Activated T-helper 1 cell treated with anti-CD3 and anti-CD28 coated beads, Interleukin-2, amount 50 U/mL, for 16 hours (primary cell): ENCODE results near the gene ZMYND15.
A peak's percentile ranks its signal among the peaks of the same experiment; 100 is the strongest.

ENCODE experiments used
- DNase-seq, 2 donors: peaks; one replicate each; pipeline ENCODE4 v3.0.0-alpha.2; 2020; ENCODE audit warnings: low read depth in 1 of 2, low spot score in 1 of 2

ZMYND15 gene

GRCh38 chr17:4786106-4786511 lies 46.5 kb downstream of the ZMYND15 start, which contains the start of gene VMO1:
TSS of gene VMO1 (minus strand) at chr17:4786364. CDS start at chr17:4786352, 12 bp downstream.
- no peak for DNase-seq

- no peak for DNase-seq
These were observed 46.9 kb downstream of the ZMYND15 start for GRCh38 chr17:4786516-4786915.

DNA sequence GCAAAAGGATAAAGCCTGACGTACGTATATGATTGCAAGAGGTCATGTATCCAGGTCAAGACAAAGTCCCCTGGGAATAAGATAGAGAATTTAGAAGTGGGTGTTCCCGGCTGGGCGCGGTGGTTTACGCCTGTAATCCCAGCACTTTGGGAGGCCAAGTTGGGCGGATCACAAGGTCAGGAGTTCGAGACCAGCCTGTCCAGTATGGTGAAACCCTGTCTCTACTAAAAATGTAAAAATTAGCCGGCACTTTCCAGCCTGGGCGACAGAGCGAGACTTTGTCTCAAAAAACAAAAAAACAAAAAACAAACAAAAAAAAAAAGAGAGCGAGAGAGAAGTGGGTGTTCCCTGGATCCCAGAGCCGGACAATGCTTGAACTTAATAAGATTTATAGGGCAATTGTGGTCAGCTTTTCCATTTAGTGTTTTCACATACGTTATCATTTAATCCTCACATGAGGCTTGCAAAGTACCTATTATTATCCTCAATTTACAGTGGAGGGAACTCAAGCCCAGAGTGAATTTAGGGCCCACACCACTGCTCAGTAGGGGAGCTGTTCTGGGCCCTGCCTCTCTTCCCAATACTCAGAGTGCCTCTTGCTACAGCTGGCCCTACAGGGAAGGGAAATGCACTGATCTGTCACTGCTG lies 48.6 kb downstream of the ZMYND15 start:
- no peak for DNase-seq

GRCh38 chr17:4788807-4789700 lies 49.4 kb downstream of the ZMYND15 start, which contains the start of gene GLTPD2:
TSS of gene GLTPD2 (plus strand) at chr17:4788964. CDS start at chr17:4789012, 48 bp downstream.
- no peak for DNase-seq

DNA sequence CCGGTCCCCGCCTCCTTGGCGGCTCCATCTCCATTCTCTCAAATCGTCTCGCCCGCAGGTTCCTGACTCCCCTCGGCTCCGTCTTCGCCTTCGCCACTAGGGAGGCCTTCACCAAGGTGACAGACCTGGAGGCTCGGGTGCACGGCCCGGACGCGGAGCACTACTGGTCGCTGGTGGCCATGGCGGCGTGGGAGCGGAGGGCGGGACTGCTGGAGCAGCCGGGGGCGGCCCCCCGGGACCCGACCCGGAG lies 50.0 kb downstream of the ZMYND15 start:
- DNase-seq, result no peak

- peak; percentile 59 to 65 for DNase-seq
These were observed 50.5 kb downstream of the ZMYND15 start for GRCh38 chr17:4789951-4790704.

DNA sequence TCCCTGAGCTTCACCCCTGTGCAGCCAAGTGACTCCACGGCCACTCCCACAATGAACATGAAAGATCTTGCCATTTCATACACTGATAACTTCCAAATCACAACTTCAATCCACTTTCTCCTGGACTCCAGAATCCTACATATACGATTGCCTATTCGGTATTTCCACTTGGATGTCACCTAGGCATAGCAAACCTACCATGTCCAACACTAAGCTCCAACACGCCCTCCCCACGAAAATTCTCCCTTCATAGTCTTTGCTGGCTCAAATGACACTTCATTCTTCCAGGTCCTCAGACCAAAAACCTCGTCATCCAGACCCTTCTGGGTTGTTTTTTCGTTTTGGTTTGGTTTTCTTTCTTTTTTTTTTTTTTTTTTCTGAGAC lies 51.1 kb downstream of the ZMYND15 start:
- DNase-seq, result no peak

- no peak for DNase-seq
These were observed 55.5 kb downstream of the ZMYND15 start for GRCh38 chr17:4795168-4795567.
